Measurements from ENCODE around the gene MYOCD.

Gene MYOCD

GRCh38 chr17:12680407-12680897 lies 14.8 kb downstream of the MYOCD start:
- Histone ChIP-seq H3K9ac (ENCODE audit: low read depth, low read length) (no peak overlapping the region), H3K4me1 (ENCODE audit: insufficient read depth, low read length) (no peaks in the 10 kb centered on the region), H3K27me3 (ENCODE audit: insufficient read depth, low read length) (no peaks in the 10 kb centered on the region), H3K4me3 (ENCODE audit: low read length) (no peak overlapping the region), H3K36me3 (ENCODE audit: insufficient read depth, low read depth, low read length) (no peaks in the 10 kb centered on the region), H3K9me3 (ENCODE audit: insufficient read depth, low read depth, low read length) (no peaks in the 10 kb centered on the region), H3K27ac (ENCODE audit: low read length) (no peak overlapping the region)

GRCh38 chr17:12680993-12681392 lies 15.3 kb downstream of the MYOCD start:
- H3K27ac ChIP-seq (ENCODE audit: low read length) = no peak overlapping the region
- no peaks in the 10 kb centered on the region for H3K27me3 ChIP-seq (ENCODE audit: insufficient read depth, low read length)
- no peak overlapping the region for H3K4me3 ChIP-seq (ENCODE audit: low read length)
- no peaks in the 10 kb centered on the region for H3K9me3 ChIP-seq (ENCODE audit: insufficient read depth, low read depth, low read length)
- no peaks in the 10 kb centered on the region for H3K4me1 ChIP-seq (ENCODE audit: insufficient read depth, low read length)
- no peak overlapping the region for H3K9ac ChIP-seq (ENCODE audit: low read depth, low read length)
- H3K36me3 ChIP-seq (ENCODE audit: insufficient read depth, low read depth, low read length) = no peaks in the 10 kb centered on the region

GRCh38 chr17:12683299-12683698 lies 17.6 kb downstream of the MYOCD start:
- Histone ChIP-seq H3K9ac (ENCODE audit: low read depth, low read length) (no peak overlapping the region), H3K36me3 (ENCODE audit: insufficient read depth, low read depth, low read length) (no peaks in the 10 kb centered on the region)

GRCh38 chr17:12686486-12686885 lies 20.8 kb downstream of the MYOCD start:
- no peak overlapping the region for H3K9ac ChIP-seq (ENCODE audit: low read depth, low read length)
- H3K36me3 ChIP-seq (ENCODE audit: insufficient read depth, low read depth, low read length) = no peaks in the 10 kb centered on the region
- no peaks in the 10 kb centered on the region for H3K4me1 ChIP-seq (ENCODE audit: insufficient read depth, low read length)
- H3K27me3 ChIP-seq (ENCODE audit: insufficient read depth, low read length) = no peaks in the 10 kb centered on the region
- H3K4me3 ChIP-seq (ENCODE audit: low read length) = no peak overlapping the region
- no peaks in the 10 kb centered on the region for H3K9me3 ChIP-seq (ENCODE audit: insufficient read depth, low read depth, low read length)
- H3K27ac ChIP-seq (ENCODE audit: low read length) = no peak overlapping the region

More at GRCh38 chr17:12683299-12683698, 17.6 kb downstream of the MYOCD start:
- no peaks in the 10 kb centered on the region for H3K27me3 ChIP-seq (ENCODE audit: insufficient read depth, low read length)
- no peak overlapping the region for H3K4me3 ChIP-seq (ENCODE audit: low read length)
- H3K9me3 ChIP-seq (ENCODE audit: insufficient read depth, low read depth, low read length) = no peaks in the 10 kb centered on the region
- no peaks in the 10 kb centered on the region for H3K4me1 ChIP-seq (ENCODE audit: insufficient read depth, low read length)
- no peak overlapping the region for H3K27ac ChIP-seq (ENCODE audit: low read length)

GRCh38 chr17:12688382-12688781 lies 22.7 kb downstream of the MYOCD start:
- no peaks in the 10 kb centered on the region for H3K36me3 ChIP-seq (ENCODE audit: insufficient read depth, low read depth, low read length)
- no peaks in the 10 kb centered on the region for H3K27me3 ChIP-seq (ENCODE audit: insufficient read depth, low read length)
- no peaks in the 10 kb centered on the region for H3K4me1 ChIP-seq (ENCODE audit: insufficient read depth, low read length)
- H3K27ac ChIP-seq (ENCODE audit: low read length) = no peak overlapping the region
- H3K9me3 ChIP-seq (ENCODE audit: insufficient read depth, low read depth, low read length) = no peaks in the 10 kb centered on the region
- H3K4me3 ChIP-seq (ENCODE audit: low read length) = no peak overlapping the region
- no peak overlapping the region for H3K9ac ChIP-seq (ENCODE audit: low read depth, low read length)

- Histone ChIP-seq H3K4me3 (ENCODE audit: low read length) (no peak overlapping the region), H3K9me3 (ENCODE audit: insufficient read depth, low read depth, low read length) (no peaks in the 10 kb centered on the region), H3K27ac (ENCODE audit: low read length) (no peak overlapping the region), H3K4me1 (ENCODE audit: insufficient read depth, low read length) (no peaks in the 10 kb centered on the region), H3K9ac (ENCODE audit: low read depth, low read length) (no peak overlapping the region), H3K27me3 (ENCODE audit: insufficient read depth, low read length) (no peaks in the 10 kb centered on the region), H3K36me3 (ENCODE audit: insufficient read depth, low read depth, low read length) (no peaks in the 10 kb centered on the region)
These were observed 25.5 kb downstream of the MYOCD start for GRCh38 chr17:12691173-12691572.

- no peak overlapping the region for H3K9ac ChIP-seq (ENCODE audit: low read depth, low read length)
- no peak overlapping the region for H3K4me3 ChIP-seq (ENCODE audit: low read length)
- no peak overlapping the region for H3K27ac ChIP-seq (ENCODE audit: low read length)
- H3K4me1 ChIP-seq (ENCODE audit: insufficient read depth, low read length) = no peaks in the 10 kb centered on the region
- H3K36me3 ChIP-seq (ENCODE audit: insufficient read depth, low read depth, low read length) = no peaks in the 10 kb centered on the region
- no peaks in the 10 kb centered on the region for H3K27me3 ChIP-seq (ENCODE audit: insufficient read depth, low read length)
- no peaks in the 10 kb centered on the region for H3K9me3 ChIP-seq (ENCODE audit: insufficient read depth, low read depth, low read length)
These were observed 27.9 kb downstream of the MYOCD start for GRCh38 chr17:12693640-12694039.

GRCh38 chr17:12706070-12706469 lies 40.4 kb downstream of the MYOCD start:
- Histone ChIP-seq H3K9me3 (ENCODE audit: insufficient read depth, low read depth, low read length) (no peaks in the 10 kb centered on the region), H3K36me3 (ENCODE audit: insufficient read depth, low read depth, low read length) (no peaks in the 10 kb centered on the region), H3K9ac (ENCODE audit: low read depth, low read length) (0 out of 2 replicates have a peak overlapping the region, but pooled peaks have one; percentile 5), H3K4me3 (ENCODE audit: low read length) (no peak overlapping the region), H3K27ac (ENCODE audit: low read length) (no peak overlapping the region), H3K27me3 (ENCODE audit: insufficient read depth, low read length) (no peaks in the 10 kb centered on the region), H3K4me1 (ENCODE audit: insufficient read depth, low read length) (peaks cover 5% of the 10 kb centered on the region; the same call in 1 of the 2 replicates)

- no peak overlapping the region for H3K9ac ChIP-seq (ENCODE audit: low read depth, low read length)
- H3K27ac ChIP-seq (ENCODE audit: low read length) = no peak overlapping the region
- H3K4me1 ChIP-seq (ENCODE audit: insufficient read depth, low read length) = peaks cover 5% of the 10 kb centered on the region; the same call in 1 of the 2 replicates
- no peaks in the 10 kb centered on the region for H3K36me3 ChIP-seq (ENCODE audit: insufficient read depth, low read depth, low read length)
- H3K9me3 ChIP-seq (ENCODE audit: insufficient read depth, low read depth, low read length) = no peaks in the 10 kb centered on the region
- H3K27me3 ChIP-seq (ENCODE audit: insufficient read depth, low read length) = no peaks in the 10 kb centered on the region
- no peak overlapping the region for H3K4me3 ChIP-seq (ENCODE audit: low read length)
These were observed 43.4 kb downstream of the MYOCD start for GRCh38 chr17:12709063-12709462.

GRCh38 chr17:12712415-12712814 lies 46.7 kb downstream of the MYOCD start:
- no peak overlapping the region for H3K4me3 ChIP-seq (ENCODE audit: low read length)
- H3K36me3 ChIP-seq (ENCODE audit: insufficient read depth, low read depth, low read length) = no peaks in the 10 kb centered on the region
- no peaks in the 10 kb centered on the region for H3K4me1 ChIP-seq (ENCODE audit: insufficient read depth, low read length)
- no peak overlapping the region for H3K27ac ChIP-seq (ENCODE audit: low read length)
- H3K27me3 ChIP-seq (ENCODE audit: insufficient read depth, low read length) = no peaks in the 10 kb centered on the region
- H3K9ac ChIP-seq (ENCODE audit: low read depth, low read length) = no peak overlapping the region
- no peaks in the 10 kb centered on the region for H3K9me3 ChIP-seq (ENCODE audit: insufficient read depth, low read depth, low read length)

GRCh38 chr17:12712941-12713340 lies 47.3 kb downstream of the MYOCD start:
- Histone ChIP-seq H3K27me3 (ENCODE audit: insufficient read depth, low read length) (no peaks in the 10 kb centered on the region), H3K27ac (ENCODE audit: low read length) (no peak overlapping the region)

GRCh38 chr17:12719948-12720347 lies 54.3 kb downstream of the MYOCD start:
- Histone ChIP-seq H3K27ac (ENCODE audit: low read length) (no peak overlapping the region), H3K4me1 (ENCODE audit: insufficient read depth, low read length) (peaks cover 9% of the 10 kb centered on the region), H3K4me3 (ENCODE audit: low read length) (no peak overlapping the region), H3K9ac (ENCODE audit: low read depth, low read length) (no peak overlapping the region), H3K36me3 (ENCODE audit: insufficient read depth, low read depth, low read length) (no peaks in the 10 kb centered on the region), H3K9me3 (ENCODE audit: insufficient read depth, low read depth, low read length) (no peaks in the 10 kb centered on the region), H3K27me3 (ENCODE audit: insufficient read depth, low read length) (no peaks in the 10 kb centered on the region)

More at GRCh38 chr17:12712941-12713340, 47.3 kb downstream of the MYOCD start:
- Histone ChIP-seq H3K4me3 (ENCODE audit: low read length) (no peak overlapping the region), H3K9me3 (ENCODE audit: insufficient read depth, low read depth, low read length) (no peaks in the 10 kb centered on the region), H3K36me3 (ENCODE audit: insufficient read depth, low read depth, low read length) (no peaks in the 10 kb centered on the region), H3K9ac (ENCODE audit: low read depth, low read length) (no peak overlapping the region), H3K4me1 (ENCODE audit: insufficient read depth, low read length) (peaks cover 3% of the 10 kb centered on the region)
